CD4-positive, alpha-beta T cell (primary cell): ENCODE data around the gene GLG1. TPM values are rescaled to one million over a fixed set of nuclear protein-coding genes. Genes with fewer than 3 reads are reported as not detected.

Experiments used
- ATAC-seq: fragments of 200-7000 bp; cut with Tn5 transposase; one replicate; pipeline ENCODE4 v1.10.0; 2022; ENCODE audit warnings: mild to moderate bottlenecking; ENCODE audit not compliant: poor library complexity
- CTCF ChIA-PET: fragments of 350-600 bp; sonication (Branson Sonifier 250); formaldehyde crosslinking; loops from one replicate; lab custom pipeline; 2021; ENCODE audit warnings: antibody characterized with exemption, inconsistent platforms; lab: Charles Lee
- POLR2A ChIA-PET: fragments of 350-600 bp; sonication (Branson Sonifier 250); formaldehyde crosslinking; loops from one replicate; lab custom pipeline; 2021; ENCODE audit warnings: antibody characterized with exemption, inconsistent platforms; lab: Charles Lee
- DNase-seq, 14 experiments: peaks; one replicate each; pipeline ENCODE4 v3.0.0-alpha.2; 2013 to 2020; ENCODE audit warnings: mixed read lengths in 2 of 14
- H3K27ac ChIP-seq, 2 donors: one replicate each; pipeline versions ENCODE4 v1.5.1 to v1.7.0; 2013; ENCODE audit warnings: low read length in 2 of 2, low read depth in 1 of 2, mild to moderate bottlenecking in 1 of 2
- H3K27me3 ChIP-seq, 2 experiments: 1 replicate in 1 of 2; 2 replicates in 1 of 2; pipeline versions ENCODE4 v1.6.1 to v1.7.0; 2013; ENCODE audit warnings: low read length in 2 of 2, control low read depth in 1 of 2, mild to moderate bottlenecking in 1 of 2, moderate library complexity in 1 of 2; ENCODE audit not compliant: insufficient read depth in 2 of 2, control insufficient read depth in 1 of 2
- H3K36me3 ChIP-seq: one replicate; pipeline ENCODE4 v1.6.1; 2013; ENCODE audit warnings: low read length, control low read depth; ENCODE audit not compliant: insufficient read depth
- H3K4me1 ChIP-seq: one replicate; pipeline ENCODE4 v1.6.1; 2013; ENCODE audit warnings: low read length, control low read depth; ENCODE audit not compliant: insufficient read depth
- H3K4me3 ChIP-seq: one replicate; pipeline ENCODE4 v1.5.1; 2013; ENCODE audit warnings: mild to moderate bottlenecking, low read length, moderate library complexity
- H3K9me3 ChIP-seq, 2 experiments: 1 replicate in 1 of 2; 2 replicates in 1 of 2; pipeline versions ENCODE4 v1.6.1 to v1.7.0; 2013; ENCODE audit warnings: low read length in 2 of 2, mild to moderate bottlenecking in 2 of 2, control low read depth in 1 of 2, moderate library complexity in 1 of 2; ENCODE audit not compliant: control insufficient read depth in 1 of 2, insufficient read depth in 1 of 2
- H3K27ac Mint-ChIP-seq: one replicate; pipeline ENCODE4 v1.8.0; 2020; ENCODE audit warnings: mixed read lengths
- H3K27me3 Mint-ChIP-seq: one replicate; pipeline ENCODE4 v1.8.0; 2021; ENCODE audit warnings: mixed read lengths
- H3K36me3 Mint-ChIP-seq: one replicate; pipeline ENCODE4 v1.8.0; 2021; ENCODE audit warnings: low read depth, mixed read lengths
- H3K4me1 Mint-ChIP-seq: one replicate; pipeline ENCODE4 v1.8.0; 2021; ENCODE audit warnings: low read depth, mixed read lengths
- H3K4me3 Mint-ChIP-seq: one replicate; pipeline ENCODE4 v1.8.0; 2020; ENCODE audit warnings: mild to moderate bottlenecking, mixed read lengths
- H3K9me3 Mint-ChIP-seq: one replicate; pipeline ENCODE4 v1.8.0; 2020; ENCODE audit warnings: mixed read lengths
- CTCF ChIP-seq: fragments of 200-600 bp; IDR thresholded peaks from one replicate; pipeline ENCODE4 v1.8.0; 2022; ENCODE audit warnings: antibody characterized with exemption, mild to moderate bottlenecking
- intact Hi-C, 2 experiments: fragments of 100-400 bp; cut with DNase I in 1 of 2; cut with micrococcal nuclease in 1 of 2; formaldehyde crosslinking; loops; one replicate each; pipeline versions ENCODE4 v1.15.1 to v1.9.0; 2023 to 2025; cut with DNase I, micrococcal nuclease
- total RNA-seq, 174 experiments: library from RNA in 2 of 174; stranded (reverse) in 2 of 174; gene quantifications; one replicate each; pipeline ENCODE4 v1.2.3 and lab custom pipeline; 2021 to 2026

The GLG1 gene
- total RNA-seq, 2 experiments from 2014 or later, result 110 to 114 TPM

- no peaks in the 10 kb centered on the region for H3K27me3 Mint-ChIP-seq
- H3K9me3 Mint-ChIP-seq, result no peaks in the 10 kb centered on the region
- no peak overlapping the region for H3K4me3 ChIP-seq
- TF ChIP-seq CTCF, result no peak
- no peak overlapping the region for H3K4me3 Mint-ChIP-seq
- ChIA-PET POLR2A (no interaction called here), CTCF (no interaction called here)
- no peaks in the 10 kb centered on the region for H3K9me3 ChIP-seq
- no peaks in the 10 kb centered on the region for H3K27me3 ChIP-seq
- H3K27ac ChIP-seq, result no peak overlapping the region
- H3K27ac Mint-ChIP-seq, result peak overlapping the region; percentile 85
- ATAC-seq (no peak), DNase-seq (no peak)
- H3K4me1 Mint-ChIP-seq, result peaks cover 18% of the 10 kb centered on the region
- intact Hi-C loops, result no loop called here
- H3K36me3 ChIP-seq, result peaks cover 96% of the 10 kb centered on the region
- peaks cover 11% of the 10 kb centered on the region for H3K4me1 ChIP-seq
- peaks cover 96% of the 10 kb centered on the region for H3K36me3 Mint-ChIP-seq
Measured at GRCh38 chr16:74465281-74465680, 141.6 kb downstream of the GLG1 start.

GRCh38 chr16:74463888-74464287 is 143.0 kb downstream of the GLG1 start:
- ChIA-PET POLR2A (no interaction called here), CTCF (interaction anchor here (0.6 kb wide), 1 partner anchor 916 kb away, joined by 3 read pairs; no protein-coding TSS in a partner anchor)
- TF ChIP-seq CTCF, result no peak
- Mint-ChIP-seq H3K27me3 (no peaks in the 10 kb centered on the region), H3K36me3 (peaks cover 94% of the 10 kb centered on the region), H3K4me1 (peaks cover 18% of the 10 kb centered on the region), H3K27ac (no peak overlapping the region), H3K4me3 (no peak overlapping the region), H3K9me3 (no peaks in the 10 kb centered on the region)
- H3K36me3 ChIP-seq, result peaks cover 86% of the 10 kb centered on the region
- DNase-seq (no peak), ATAC-seq (no peak)
- peaks cover 10% of the 10 kb centered on the region for H3K4me1 ChIP-seq
- intact Hi-C loops, result no loop called here
- H3K27ac ChIP-seq, result no peak overlapping the region
- no peaks in the 10 kb centered on the region for H3K27me3 ChIP-seq
- H3K4me3 ChIP-seq, result no peak overlapping the region
- no peaks in the 10 kb centered on the region for H3K9me3 ChIP-seq

- Mint-ChIP-seq H3K27ac (no peak overlapping the region), H3K36me3 (peaks cover 96% of the 10 kb centered on the region), H3K4me1 (peaks cover 13% of the 10 kb centered on the region), H3K27me3 (no peaks in the 10 kb centered on the region), H3K9me3 (no peaks in the 10 kb centered on the region), H3K4me3 (no peak overlapping the region)
- POLR2A ChIA-PET, result no interaction called here
- Histone ChIP-seq H3K9me3 (no peaks in the 10 kb centered on the region), H3K27me3 (no peaks in the 10 kb centered on the region), H3K4me3 (no peak overlapping the region), H3K4me1 (peaks cover 2% of the 10 kb centered on the region), H3K27ac (no peak overlapping the region), H3K36me3 (peaks cover 82% of the 10 kb centered on the region)
- TF ChIP-seq CTCF, result no peak
- intact Hi-C loops, result no loop called here
- ATAC-seq (no peak), DNase-seq (no peak)
- CTCF ChIA-PET, result no interaction called here
Measured at GRCh38 chr16:74462361-74462760, 144.6 kb downstream of the GLG1 start.
